ENCODE measurements around the gene MYH3.

GRCh38 chr17:10629706-10630105, 27.4 kb downstream of the MYH3 start:
- TF ChIP-seq CTCF (IDR thresholded peaks at IDR 0.05; ENCODE audit: poor library complexity) = no peak
- TF ChIP-seq EZH2 (IDR thresholded peaks at IDR 0.05; ENCODE audit: borderline replicate concordance) = no peak

Data from hepatocyte (in vitro differentiated cells).